ENCODE data around the gene TOX3.

The TOX3 gene

GRCh38 chr16:52480237-52480636 lies 66.7 kb downstream of the TOX3 start:
- no peak overlapping the region for H3K4me3 ChIP-seq (ENCODE audit: low read length)
- TF ChIP-seq, protein P1, sequence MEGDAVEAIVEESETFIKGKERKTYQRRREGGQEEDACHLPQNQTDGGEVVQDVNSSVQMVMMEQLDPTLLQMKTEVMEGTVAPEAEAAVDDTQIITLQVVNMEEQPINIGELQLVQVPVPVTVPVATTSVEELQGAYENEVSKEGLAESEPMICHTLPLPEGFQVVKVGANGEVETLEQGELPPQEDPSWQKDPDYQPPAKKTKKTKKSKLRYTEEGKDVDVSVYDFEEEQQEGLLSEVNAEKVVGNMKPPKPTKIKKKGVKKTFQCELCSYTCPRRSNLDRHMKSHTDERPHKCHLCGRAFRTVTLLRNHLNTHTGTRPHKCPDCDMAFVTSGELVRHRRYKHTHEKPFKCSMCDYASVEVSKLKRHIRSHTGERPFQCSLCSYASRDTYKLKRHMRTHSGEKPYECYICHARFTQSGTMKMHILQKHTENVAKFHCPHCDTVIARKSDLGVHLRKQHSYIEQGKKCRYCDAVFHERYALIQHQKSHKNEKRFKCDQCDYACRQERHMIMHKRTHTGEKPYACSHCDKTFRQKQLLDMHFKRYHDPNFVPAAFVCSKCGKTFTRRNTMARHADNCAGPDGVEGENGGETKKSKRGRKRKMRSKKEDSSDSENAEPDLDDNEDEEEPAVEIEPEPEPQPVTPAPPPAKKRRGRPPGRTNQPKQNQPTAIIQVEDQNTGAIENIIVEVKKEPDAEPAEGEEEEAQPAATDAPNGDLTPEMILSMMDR (conservative IDR thresholded peaks at IDR 0.05; ENCODE audit: low read depth, low read length): no peak
- DNase-seq (ENCODE audit: low read depth): no peak

DNA sequence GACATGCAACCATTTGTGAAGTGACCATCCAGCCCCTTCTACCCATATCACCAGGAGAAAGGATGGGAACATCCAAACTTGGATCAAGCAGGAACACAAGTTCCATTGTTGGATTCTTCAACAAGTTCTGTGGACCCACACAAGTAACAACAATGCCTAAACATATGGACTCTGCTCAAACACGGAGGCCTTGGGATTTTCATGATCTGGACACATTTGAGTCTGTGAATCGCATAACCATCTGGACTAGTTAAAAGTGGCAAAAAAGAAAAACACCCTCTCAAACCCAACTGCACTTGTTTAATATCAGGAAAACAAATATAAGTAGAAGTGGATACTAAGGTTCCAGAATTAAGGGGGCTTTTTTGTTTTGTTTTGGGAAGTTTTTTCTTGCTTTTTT lies 70.8 kb downstream of the TOX3 start:
- H3K4me3 ChIP-seq (ENCODE audit: low read length): no peak overlapping the region
- no peak for DNase-seq (ENCODE audit: low read depth)
- TF ChIP-seq, protein P1 (conservative IDR thresholded peaks at IDR 0.05; ENCODE audit: low read depth, low read length): no peak

GRCh38 chr16:52474679-52475078 lies 72.3 kb downstream of the TOX3 start:
- H3K4me3 ChIP-seq (ENCODE audit: low read length): no peak overlapping the region
- TF ChIP-seq, protein P1 (conservative IDR thresholded peaks at IDR 0.05; ENCODE audit: low read depth, low read length): no peak
- DNase-seq (ENCODE audit: low read depth): no peak

GRCh38 chr16:52473096-52473495 lies 73.8 kb downstream of the TOX3 start:
- TF ChIP-seq, protein P1 (conservative IDR thresholded peaks at IDR 0.05; ENCODE audit: low read depth, low read length): no peak
- H3K4me3 ChIP-seq (ENCODE audit: low read length): no peak overlapping the region
- DNase-seq (ENCODE audit: low read depth): no peak

DNA sequence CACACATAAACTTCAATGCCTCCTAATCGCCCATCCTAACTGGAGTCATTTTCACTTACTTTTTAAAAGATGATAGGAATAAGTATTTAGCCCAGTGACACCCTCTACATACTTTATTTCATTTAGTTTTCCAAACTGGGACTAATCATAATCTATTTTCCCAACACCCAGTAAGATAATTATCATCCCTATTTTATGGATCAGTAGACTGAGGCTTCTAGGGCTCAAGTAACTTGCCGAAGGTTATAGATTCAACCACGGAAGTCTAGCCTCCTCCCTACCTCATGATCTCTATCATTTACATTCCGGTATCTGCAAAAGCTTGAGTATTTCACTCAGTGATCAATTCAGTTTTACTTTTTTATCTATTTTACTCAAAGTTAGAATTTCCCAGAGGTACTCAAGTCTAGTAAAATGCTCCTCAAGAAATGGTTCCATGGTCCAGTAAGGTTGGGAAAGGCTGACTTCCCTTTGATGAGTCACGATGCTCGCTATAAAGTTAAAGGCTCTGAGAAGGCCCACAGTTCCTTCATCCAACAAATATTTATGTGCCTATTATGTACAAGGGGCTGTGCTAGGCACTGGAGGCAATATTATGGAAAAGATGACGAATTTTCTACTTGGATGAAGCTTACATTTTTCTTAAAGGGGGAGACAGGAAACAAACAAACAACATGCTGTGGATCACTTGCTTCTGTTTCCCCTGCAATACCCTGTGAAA lies 75.1 kb downstream of the TOX3 start:
- TF ChIP-seq, protein P1 (conservative IDR thresholded peaks at IDR 0.05; ENCODE audit: low read depth, low read length): no peak
- DNase-seq (ENCODE audit: low read depth): no peak
- no peak overlapping the region for H3K4me3 ChIP-seq (ENCODE audit: low read length)

DNA sequence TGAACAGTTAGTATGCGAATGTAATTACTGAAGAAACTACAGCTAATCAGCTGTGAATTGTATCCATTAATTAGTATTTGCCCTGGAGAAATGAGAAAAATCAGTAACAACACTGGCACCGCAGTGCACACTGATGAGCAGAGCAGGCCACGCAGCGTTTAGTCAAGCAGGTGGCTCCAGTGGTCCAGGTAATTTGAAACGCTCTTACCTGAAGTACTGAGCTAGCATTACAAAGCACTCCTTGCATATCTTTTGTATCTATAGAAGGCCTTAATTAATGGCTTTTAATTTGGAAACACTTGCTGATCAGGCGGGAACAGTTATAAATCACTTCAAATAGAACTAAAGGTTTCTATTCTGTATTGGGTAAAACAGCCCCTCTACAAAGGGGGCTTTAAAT lies 76.4 kb downstream of the TOX3 start:
- no peak for DNase-seq (ENCODE audit: low read depth)
- no peak overlapping the region for H3K4me3 ChIP-seq (ENCODE audit: low read length)
- TF ChIP-seq, protein P1 (conservative IDR thresholded peaks at IDR 0.05; ENCODE audit: low read depth, low read length): no peak

GRCh38 chr16:52469775-52470174 lies 77.2 kb downstream of the TOX3 start:
- TF ChIP-seq, protein P1 (conservative IDR thresholded peaks at IDR 0.05; ENCODE audit: low read depth, low read length): no peak
- peak; percentile 75 for DNase-seq (ENCODE audit: low read depth)
- H3K4me3 ChIP-seq (ENCODE audit: low read length): no peak overlapping the region
